NCI-H524 (cell line): Measurements from ENCODE around the gene HAND1.

Source experiments
- DNase-seq, 2 experiments: peaks; one replicate each; lab custom pipeline; 2025; lab: John Stamatoyannopoulos, UW

The HAND1 gene

GRCh38 chr5:154459015-154459414, 19.0 kb downstream of the HAND1 start:
- DNase-seq, result no peak

DNA sequence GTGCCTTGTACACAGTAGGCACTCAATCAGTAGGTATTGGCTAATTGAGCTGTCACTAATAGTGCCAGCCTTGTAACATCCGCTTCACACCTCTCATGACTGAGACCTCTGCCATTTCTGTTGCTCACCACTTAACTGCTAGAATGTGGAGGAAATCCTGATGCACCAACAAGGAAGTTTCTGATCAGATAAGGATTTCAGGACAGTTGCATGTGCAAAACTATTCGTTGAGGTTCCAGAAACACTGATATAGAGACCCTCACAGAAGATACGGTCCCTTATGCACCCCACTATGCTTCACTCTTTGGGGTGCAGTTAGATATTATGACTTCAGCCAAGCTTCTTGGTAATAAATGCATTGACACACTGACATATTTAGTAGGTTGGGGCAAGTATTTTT, 21.5 kb downstream of the HAND1 start:
- no peak for DNase-seq

GRCh38 chr5:154455585-154455984, 22.4 kb downstream of the HAND1 start:
- DNase-seq, result no peak

DNA sequence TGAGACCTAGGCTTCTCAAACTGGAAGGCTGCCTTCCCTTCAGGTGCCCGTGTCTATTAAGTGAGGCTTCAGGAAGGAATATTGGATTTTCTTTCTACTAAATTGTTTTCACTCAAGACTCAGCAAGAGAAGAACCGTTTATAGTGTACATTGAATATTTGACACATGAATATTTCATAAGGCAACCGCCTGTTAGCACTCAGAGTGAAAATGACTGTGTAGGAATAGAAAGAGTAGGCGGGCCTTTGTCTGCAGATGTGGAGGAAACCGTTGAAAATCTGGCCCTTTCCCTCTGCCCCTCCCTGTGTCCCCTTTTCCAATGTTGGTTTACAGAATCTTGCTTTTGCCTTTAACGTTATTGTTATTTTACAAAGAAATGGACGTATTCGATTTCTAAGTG, 26.1 kb downstream of the HAND1 start:
- no peak for DNase-seq

DNA sequence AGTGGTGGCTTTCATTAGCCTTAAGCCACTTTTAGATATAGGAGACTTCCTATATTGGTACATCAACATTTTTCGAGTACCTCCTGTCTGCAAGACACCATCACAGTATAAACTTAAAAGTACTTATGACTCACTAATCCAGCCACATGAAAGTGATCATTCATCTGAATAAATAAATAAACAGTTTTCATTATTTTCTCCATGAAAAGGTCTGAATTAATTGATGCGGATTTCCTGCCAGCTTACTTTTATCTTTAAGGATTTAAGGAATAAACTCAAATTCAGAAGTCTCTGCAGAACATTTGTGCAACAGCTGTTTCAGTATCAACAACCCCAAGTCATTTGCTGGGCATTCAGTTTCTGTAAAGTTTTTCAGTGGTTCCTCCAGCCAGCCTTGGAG, 28.2 kb downstream of the HAND1 start:
- no peak for DNase-seq

DNA sequence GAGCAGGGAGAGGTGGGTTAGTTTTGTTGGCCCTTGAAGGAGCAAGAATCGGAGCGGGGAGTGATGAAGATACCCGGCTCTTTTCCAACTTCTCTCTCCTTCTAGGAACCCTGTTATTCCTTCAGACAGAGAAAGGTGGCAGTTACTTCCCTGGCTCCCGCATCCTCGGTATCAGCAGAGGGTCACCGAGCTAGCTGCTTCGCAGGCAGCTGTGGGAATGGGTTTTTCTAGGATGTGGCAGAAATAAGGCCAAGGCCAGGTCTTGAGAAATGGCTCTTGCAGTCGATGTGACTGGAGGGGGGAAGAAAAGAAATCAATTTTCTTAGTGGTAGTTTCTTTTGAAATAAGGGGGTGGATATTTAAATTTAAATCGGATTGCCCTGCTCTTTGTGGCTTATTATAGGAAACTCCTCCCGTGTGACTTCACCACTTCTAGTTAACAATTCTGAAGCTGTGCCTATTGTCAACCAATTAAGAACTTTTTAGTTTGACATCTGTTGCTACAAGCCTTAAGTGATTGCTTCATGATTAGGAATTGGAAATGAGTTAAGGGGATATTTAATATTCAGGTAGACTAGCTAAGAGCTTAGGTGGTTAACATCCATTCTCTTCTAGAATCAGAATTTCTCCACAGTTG, 30.8 kb downstream of the HAND1 start:
- peak in 1 of 2 experiments; percentile 37 for DNase-seq

GRCh38 chr5:154446195-154447088, 31.6 kb downstream of the HAND1 start:
- DNase-seq, result peak in 1 of 2 experiments; percentile 37

DNA sequence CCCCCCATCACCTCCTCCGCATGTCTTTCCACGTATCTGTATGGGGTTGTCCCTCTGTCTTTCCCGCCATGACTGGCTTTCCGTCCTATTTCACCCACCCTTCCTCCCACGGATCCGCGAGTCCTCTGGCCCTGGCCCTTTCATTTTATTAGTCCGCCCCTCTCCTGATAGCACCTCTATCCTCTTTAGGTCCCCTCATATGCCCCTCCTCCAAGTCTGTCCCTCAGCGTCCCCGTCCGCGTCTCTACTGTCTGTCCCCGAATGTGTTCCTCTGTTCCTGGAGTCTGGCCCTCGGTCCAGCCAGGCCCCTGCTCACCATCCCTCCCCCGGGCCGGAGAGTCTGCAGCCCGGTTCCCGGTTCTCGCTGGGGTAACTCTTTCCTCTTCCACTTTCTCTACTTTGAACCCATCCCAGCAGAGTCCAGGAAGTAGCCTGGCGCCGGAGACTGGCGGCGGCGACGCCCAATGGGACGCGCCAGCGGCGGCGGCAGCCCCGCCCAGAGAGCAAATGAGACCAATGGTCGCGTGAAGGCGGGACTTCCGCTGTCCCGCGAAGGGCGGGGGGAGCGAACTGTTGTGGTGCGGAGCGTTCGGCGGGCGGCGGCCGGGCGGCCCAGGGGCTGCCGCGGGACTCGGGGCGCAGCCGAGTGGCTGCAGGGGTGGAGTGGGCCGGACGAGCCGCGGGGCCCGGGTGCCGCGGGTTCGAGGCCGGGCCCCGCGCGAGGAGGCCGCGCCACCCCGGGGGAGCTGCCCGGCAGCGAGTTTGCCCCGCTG, 32.4 kb downstream of the HAND1 start, which contains the start of gene SAP30L:
TSS of gene SAP30L (plus strand) at position 576 of the 773 bp plus-strand sequence. CDS start 608 bp downstream, outside the sequence.
- DNase-seq, result peak; percentile 83 to 93

GRCh38 chr5:154444556-154445421, 33.2 kb downstream of the HAND1 start:
- DNase-seq, result peak; percentile 21 to 52

GRCh38 chr5:154442801-154443200, 35.2 kb downstream of the HAND1 start:
- no peak for DNase-seq

GRCh38 chr5:154440540-154440939, 37.5 kb downstream of the HAND1 start:
- DNase-seq, result no peak

GRCh38 chr5:154437281-154437965, 40.6 kb downstream of the HAND1 start:
- DNase-seq, result no peak

GRCh38 chr5:154435226-154435625, 42.8 kb downstream of the HAND1 start:
- DNase-seq, result no peak

DNA sequence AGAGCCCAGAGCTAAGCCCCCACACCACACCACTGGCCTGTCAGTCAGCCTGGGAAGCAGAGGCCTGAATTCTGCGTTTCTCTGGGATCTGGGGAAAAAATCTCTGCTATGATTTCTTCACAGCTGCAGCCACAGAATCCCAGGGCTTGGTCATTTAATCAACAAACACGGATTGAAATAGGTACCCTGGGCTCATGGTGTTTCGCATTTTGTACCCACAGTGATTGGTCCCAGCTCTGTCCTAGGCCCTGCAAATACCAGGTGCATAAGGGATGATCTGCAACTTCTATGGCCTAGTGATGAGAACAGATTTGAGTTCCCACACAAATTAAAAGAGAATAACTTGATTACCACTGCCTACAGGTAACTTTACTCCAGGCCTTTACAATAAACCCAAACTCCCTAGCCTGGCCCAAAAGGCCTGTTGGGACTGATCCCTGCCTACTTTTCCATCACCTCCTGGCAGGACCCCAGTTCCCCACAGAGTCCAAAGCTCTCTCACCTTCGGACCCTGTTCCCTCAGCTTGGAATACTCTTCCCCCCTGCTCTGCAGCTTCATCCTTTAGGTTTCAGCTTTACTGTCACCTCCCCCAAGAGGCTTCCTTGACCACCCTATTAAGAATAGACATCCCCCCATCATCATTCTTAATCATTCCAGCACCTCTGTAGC, 46.9 kb downstream of the HAND1 start:
- no peak for DNase-seq

DNA sequence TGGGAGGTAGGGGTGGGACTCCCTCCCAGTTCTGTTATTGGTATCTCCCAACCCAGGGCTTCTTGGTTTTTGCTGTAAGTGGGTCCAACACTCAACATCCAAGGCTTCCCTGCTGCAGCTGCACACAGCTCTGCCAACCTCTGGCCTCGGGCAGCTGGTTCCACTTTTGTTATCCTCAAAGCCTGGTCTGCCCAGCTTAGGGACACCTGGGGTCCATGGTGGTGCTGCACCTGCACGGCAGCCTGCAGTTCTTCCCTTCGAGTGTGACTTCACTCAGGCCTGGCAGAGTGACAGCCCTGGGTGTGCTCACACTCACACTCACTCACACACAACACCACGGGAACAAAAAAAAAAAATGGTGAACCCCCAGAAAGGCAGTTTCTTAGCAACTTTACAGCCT, 47.6 kb downstream of the HAND1 start:
- DNase-seq, result no peak

GRCh38 chr5:154429341-154429740, 48.7 kb downstream of the HAND1 start:
- DNase-seq, result no peak

DNA sequence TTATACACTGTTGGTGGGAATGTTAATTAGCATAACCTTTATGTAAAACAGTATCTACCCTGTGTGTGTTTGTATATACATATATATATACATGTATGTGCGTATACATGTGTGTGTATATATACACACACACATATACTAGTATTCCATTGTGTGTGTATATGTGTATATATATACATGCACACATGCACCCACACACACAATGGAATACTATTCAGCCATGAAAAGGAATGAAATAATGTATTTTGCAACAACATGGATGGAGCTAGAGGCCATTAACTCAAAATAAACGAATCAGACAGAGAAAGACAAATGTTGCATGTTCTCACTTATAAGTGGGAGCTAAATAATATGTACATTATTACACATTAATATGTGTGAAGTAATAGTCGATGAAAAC, 49.8 kb downstream of the HAND1 start:
- no peak for DNase-seq
